Esophagus squamous epithelium (tissue), 5 donors: ENCODE results near the gene CACNB1. TPM values are rescaled to one million over a fixed set of nuclear protein-coding genes. Genes with fewer than 3 reads are reported as not detected.

Experiments
- DNase-seq: peaks from one replicate; lab custom pipeline; 2025; lab: John Stamatoyannopoulos, UW
- H3K27ac ChIP-seq, 4 donors: fragments of 200-600 bp; sonication (generic); one replicate each; pipeline ENCODE4 v1.5.1; 2016 to 2019; ENCODE audit warnings: mild to moderate bottlenecking in 1 of 4
- H3K27me3 ChIP-seq, 4 donors: fragments of 200-600 bp; sonication (generic); 1 replicate in 3 of 4; 2 replicates in 1 of 4; pipeline versions ENCODE4 v1.5.1 to v1.6.0; 2017 to 2021; ENCODE audit warnings: antibody characterized with exemption in 1 of 4
- H3K36me3 ChIP-seq, 3 donors: fragments of 200-600 bp; sonication (generic); one replicate each; pipeline ENCODE4 v1.5.1; 2016 to 2019
- H3K4me1 ChIP-seq, 3 donors: fragments of 200-600 bp; sonication (generic); one replicate each; pipeline ENCODE4 v1.5.1; 2017 to 2019
- H3K4me3 ChIP-seq, 4 donors: fragments of 200-600 bp; sonication (generic); 1 replicate in 3 of 4; 2 replicates in 1 of 4; pipeline ENCODE4 v1.5.1; 2016 to 2019; ENCODE audit warnings: mild to moderate bottlenecking in 2 of 4, moderate library complexity in 1 of 4
- H3K9me3 ChIP-seq, 3 donors: fragments of 200-600 bp; sonication (generic); one replicate each; pipeline ENCODE4 v1.5.1; 2016 to 2019
- POLR2A ChIP-seq, 4 donors: fragments of 450-650 bp; IDR thresholded peaks; one replicate each; pipeline ENCODE4 v1.6.1; 2017; ENCODE audit warnings: antibody characterized with exemption in 4 of 4, mild to moderate bottlenecking in 4 of 4, moderate library complexity in 3 of 4
- WGBS, 2 donors: methylation state at CpG; one replicate each; pipeline ENCODE4 v1.1.5; 2018; 5-methylcytosine and 5-hydroxymethylcytosine counted together
- intact Hi-C: fragments of 100-400 bp; cut with DNase I; formaldehyde crosslinking; loops from one replicate; pipeline ENCODE4 v1.15.0; 2022
- total RNA-seq, 4 donors: library from RNA; depleted of rRNA; stranded (reverse); fragments of >200 nt; gene quantifications; one replicate each; pipeline ENCODE4 v1.1.0, GENCODE V29; 2016
- TF ChIP-seq, protein P1 (sequence below), 6 experiments: fragments of 450-650 bp in 4 of 6; fragments of 200-600 bp in 2 of 6; sonication (generic) in 2 of 6; IDR thresholded peaks; one replicate each; pipeline ENCODE4 v1.5.1; 2016 to 2019; ENCODE audit warnings: antibody characterized with exemption in 6 of 6, mild to moderate bottlenecking in 4 of 6, moderate library complexity in 4 of 6
- donor health status: DM: yes; HTN: yes; CAD: no.

CACNB1 gene
- total RNA-seq, 4 donors from 2014 or later, result 0.53 to 3.6 (median 0.99) TPM

DNA sequence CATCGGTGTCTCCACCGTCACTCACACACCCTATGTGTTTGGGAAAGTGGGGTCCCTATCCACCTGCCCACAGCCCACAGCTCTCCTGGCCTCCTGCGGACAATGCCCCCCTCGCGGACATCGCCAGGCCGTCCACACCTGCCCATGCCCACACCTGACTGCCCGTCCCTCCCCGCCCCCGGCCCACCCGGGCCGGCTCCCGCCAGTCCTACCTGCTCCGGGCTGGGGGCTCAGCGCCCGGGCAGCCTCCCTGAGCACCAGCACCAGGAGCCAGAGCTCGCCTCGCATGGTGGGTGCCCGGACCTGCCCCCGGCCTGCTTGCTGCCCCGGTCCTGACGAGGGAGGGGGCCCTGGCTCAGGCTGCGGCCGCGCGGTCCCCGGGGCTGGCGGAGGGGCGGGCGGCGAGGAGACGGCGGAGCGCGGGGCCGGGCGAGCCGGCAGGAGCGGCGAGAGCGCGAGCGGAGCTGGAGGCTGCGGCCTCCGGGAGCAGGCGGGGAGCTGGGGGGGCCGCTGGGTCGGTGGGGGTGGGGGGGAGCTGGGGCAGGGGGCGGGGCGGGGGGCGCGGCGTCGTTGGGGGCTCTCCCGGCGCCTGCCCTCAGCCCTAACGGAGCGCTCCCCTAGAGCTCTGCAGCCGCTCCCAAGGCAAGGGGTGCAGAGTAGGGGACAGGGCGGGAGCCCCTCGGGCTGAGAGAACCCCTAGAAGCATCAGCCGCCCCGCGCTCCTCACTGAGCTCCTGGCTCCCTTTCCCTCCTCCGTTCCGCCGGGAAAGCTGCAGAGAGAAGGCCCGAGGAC lies 46.1 kb downstream of the CACNB1 start, which contains the start of gene PLXDC1:
Gene PLXDC1, minus strand, starts transcription at position 488 of the 793 bp plus-strand sequence. Its CDS starts 200 bp downstream, at position 288.
- no peak for DNase-seq

DNA sequence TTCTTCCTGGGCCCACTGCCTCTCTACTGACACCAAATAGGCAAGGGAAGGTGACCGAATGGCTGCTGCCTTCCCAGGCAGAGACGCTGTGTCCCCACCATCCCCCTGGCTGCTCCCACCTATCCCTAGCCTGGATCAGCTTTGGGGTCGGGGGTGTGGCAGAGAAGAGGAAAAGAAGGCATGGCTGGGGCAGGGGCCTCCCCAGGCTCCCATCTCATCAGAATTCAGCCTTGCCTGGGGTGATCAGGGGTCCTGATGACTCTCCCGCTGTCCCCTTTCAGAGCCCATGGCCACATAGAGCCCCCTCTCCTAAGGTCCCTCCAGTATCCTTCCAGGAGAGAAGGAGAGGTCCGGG lies 46.7 kb downstream of the CACNB1 start:
- TF ChIP-seq POLR2A (IDR thresholded peaks at IDR 0.05), result no peak
- TF ChIP-seq, protein P1, sequence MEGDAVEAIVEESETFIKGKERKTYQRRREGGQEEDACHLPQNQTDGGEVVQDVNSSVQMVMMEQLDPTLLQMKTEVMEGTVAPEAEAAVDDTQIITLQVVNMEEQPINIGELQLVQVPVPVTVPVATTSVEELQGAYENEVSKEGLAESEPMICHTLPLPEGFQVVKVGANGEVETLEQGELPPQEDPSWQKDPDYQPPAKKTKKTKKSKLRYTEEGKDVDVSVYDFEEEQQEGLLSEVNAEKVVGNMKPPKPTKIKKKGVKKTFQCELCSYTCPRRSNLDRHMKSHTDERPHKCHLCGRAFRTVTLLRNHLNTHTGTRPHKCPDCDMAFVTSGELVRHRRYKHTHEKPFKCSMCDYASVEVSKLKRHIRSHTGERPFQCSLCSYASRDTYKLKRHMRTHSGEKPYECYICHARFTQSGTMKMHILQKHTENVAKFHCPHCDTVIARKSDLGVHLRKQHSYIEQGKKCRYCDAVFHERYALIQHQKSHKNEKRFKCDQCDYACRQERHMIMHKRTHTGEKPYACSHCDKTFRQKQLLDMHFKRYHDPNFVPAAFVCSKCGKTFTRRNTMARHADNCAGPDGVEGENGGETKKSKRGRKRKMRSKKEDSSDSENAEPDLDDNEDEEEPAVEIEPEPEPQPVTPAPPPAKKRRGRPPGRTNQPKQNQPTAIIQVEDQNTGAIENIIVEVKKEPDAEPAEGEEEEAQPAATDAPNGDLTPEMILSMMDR (IDR thresholded peaks at IDR 0.05), result no peak
- DNase-seq, result no peak
- peaks cover 0 to 20% (median 0%) of the 10 kb centered on the region in 4 donors for H3K27me3 ChIP-seq
- 57 to 58% methylated on average over 2 to 3 of the region's 5 CpGs for WGBS, 2 donors
- H3K4me3 ChIP-seq, result peak overlapping the region; percentile 36 to 91 (median 80)
- no peaks in the 10 kb centered on the region for H3K36me3 ChIP-seq
- H3K4me1 ChIP-seq, result peaks cover 10 to 53% (median 18%) of the 10 kb centered on the region in 3 donors
- peaks cover 0 to 3% (median 0%) of the 10 kb centered on the region in 3 donors for H3K9me3 ChIP-seq
- H3K27ac ChIP-seq, result peak overlapping the region; percentile 43 to 93 (median 87)
- intact Hi-C loops, result loop anchor here (5.0 kb wide), 2 partner anchors 83 to 168 kb away; no protein-coding TSS in a partner anchor

More for the DNA sequence above, 46.1 kb downstream of the CACNB1 start, which contains the start of gene PLXDC1:
- TF ChIP-seq, protein P1 (IDR thresholded peaks at IDR 0.05), result no peak
- no peak for TF ChIP-seq POLR2A (IDR thresholded peaks at IDR 0.05)
- peak within 1 kb of the TSS; percentile 83 to 93 (median 92) for H3K27ac ChIP-seq
- H3K4me3 ChIP-seq, result peak within 1 kb of the TSS; percentile 36 to 91 (median 80)
- intact Hi-C loops, result loop anchor here (5.0 kb wide), 2 partner anchors 84 to 169 kb away; no protein-coding TSS in a partner anchor
- H3K36me3 ChIP-seq, result no peaks in the 10 kb centered on the region
- H3K9me3 ChIP-seq, result peaks cover 0 to 3% (median 0%) of the 10 kb centered on the region in 3 donors
- peaks cover 0 to 20% (median 0%) of the 10 kb centered on the region in 4 donors for H3K27me3 ChIP-seq
- 0 to 4% methylated on average over 3 to 7 of the region's 68 CpGs for WGBS, 2 donors
- peaks cover 10 to 53% (median 18%) of the 10 kb centered on the region in 3 donors for H3K4me1 ChIP-seq

DNA sequence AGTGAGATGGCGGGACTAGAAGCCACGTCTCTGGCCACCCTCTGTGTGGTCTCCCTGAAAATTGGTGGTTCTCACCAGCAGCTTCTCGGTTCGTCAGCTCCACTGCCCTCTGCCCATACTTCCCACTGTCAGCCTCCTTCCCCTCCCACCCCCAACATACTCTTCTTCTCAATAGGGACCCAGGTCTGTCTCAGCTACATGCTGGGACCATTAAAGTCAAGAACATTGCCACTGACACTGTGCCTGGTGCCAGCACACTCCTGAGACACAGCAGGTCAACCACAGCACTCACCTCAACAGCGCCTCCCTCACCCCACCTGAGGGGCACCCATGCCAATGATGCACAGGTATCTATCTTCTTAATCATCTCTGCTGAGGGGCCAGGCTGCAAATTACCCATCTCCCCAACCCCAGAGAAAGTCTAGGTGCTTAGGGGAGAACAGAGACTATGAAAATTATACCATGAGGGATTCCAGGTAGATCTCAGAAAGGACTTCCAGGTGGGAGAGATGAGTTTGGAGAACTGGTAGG lies 47.3 kb downstream of the CACNB1 start:
- H3K27me3 ChIP-seq, result peaks cover 0 to 20% (median 0%) of the 10 kb centered on the region in 4 donors
- peak overlapping the region in 3 of 4 donors; percentile 7 to 93 (median 43) for H3K27ac ChIP-seq
- intact Hi-C loops, result loop anchor here (5.0 kb wide), 2 partner anchors 83 to 168 kb away; no protein-coding TSS in a partner anchor
- no peaks in the 10 kb centered on the region for H3K36me3 ChIP-seq
- WGBS, 2 donors, result 73 to 75% methylated on average over 5 of the region's 5 CpGs
- H3K4me1 ChIP-seq, result peaks cover 11 to 57% (median 18%) of the 10 kb centered on the region in 3 donors
- no peak for DNase-seq
- H3K4me3 ChIP-seq, result peak overlapping the region in 3 of 4 donors; percentile 36 to 91 (median 74)
- peaks cover 0 to 3% (median 0%) of the 10 kb centered on the region in 3 donors for H3K9me3 ChIP-seq
- TF ChIP-seq, protein P1 (IDR thresholded peaks at IDR 0.05), result no peak
- no peak for TF ChIP-seq POLR2A (IDR thresholded peaks at IDR 0.05)

DNA sequence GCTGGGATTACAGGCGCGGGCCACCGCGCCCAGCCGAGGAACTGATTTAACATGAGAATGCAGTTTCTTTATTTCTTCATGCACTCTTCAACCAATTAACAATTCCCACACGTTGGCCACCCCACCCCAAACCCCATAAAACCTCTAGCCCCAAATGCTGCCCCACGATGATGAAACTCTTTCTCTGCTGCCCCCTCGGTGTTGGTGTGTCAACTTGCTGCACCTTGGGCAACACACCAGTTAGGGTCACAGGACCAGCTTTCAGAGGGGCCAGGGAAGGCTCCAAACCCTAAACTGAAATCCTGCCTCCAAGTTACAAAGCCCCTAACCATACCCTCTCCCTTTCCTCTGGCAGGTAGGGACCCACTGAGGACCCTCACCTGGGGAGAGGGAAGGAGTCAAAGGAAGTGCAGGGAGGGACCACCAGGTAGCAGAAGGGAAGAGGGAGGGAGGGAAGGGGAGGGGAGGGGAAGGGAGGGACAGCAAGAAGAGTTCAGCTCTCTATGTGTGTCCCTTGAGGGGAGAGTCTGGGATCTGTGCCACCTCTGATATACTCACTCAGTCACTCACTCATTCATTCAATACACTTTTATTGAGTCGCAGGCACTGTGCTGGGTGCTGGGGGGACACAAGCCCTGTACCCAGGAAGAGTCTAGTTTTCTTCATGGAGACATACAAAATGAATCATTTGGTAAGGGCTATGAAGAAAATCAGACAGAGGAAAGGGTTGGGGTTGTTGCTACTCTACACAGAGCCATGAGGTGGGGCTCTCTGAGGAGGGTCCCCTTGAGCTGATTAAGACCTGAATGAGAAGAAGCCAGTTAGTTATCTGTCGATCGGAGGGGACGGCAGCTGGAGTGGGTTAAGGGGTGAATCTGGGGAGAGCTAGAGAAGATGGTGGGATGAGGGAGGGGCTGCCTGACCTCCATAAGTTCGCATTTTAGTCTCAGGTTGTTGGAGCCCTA lies 50.0 kb downstream of the CACNB1 start:
- Histone ChIP-seq H3K27me3 (peaks cover 0 to 20% (median 0%) of the 10 kb centered on the region in 4 donors), H3K27ac (peak overlapping the region in 2 of 4 donors; percentile 3), H3K4me3 (no peak overlapping the region), H3K36me3 (no peaks in the 10 kb centered on the region), H3K4me1 (peaks cover 27 to 60% (median 28%) of the 10 kb centered on the region in 3 donors), H3K9me3 (no peaks in the 10 kb centered on the region)
- DNase-seq, result no peak
- intact Hi-C loops, result no loop called here
- TF ChIP-seq, protein P1 (IDR thresholded peaks at IDR 0.05), result no peak
- TF ChIP-seq POLR2A (IDR thresholded peaks at IDR 0.05), result no peak
- 70 to 74% methylated on average over 12 to 13 of the region's 13 CpGs for WGBS, 2 donors
